DMS153 treated with DMSO at 0.1 percent for 48 hours (cell line): ENCODE measurements around the gene CRTC1.
"Not testable (repeated sequence)": the region's sequence is repeated elsewhere in the genome, so short reads cannot be mapped to it uniquely, and the experiment has no call there.

Experiments used
- DNase-seq: peaks from one replicate; lab custom pipeline; 2025; ENCODE audit not compliant: unreplicated experiment; lab: John Stamatoyannopoulos, UW

Gene CRTC1

GRCh38 chr19:18668744-18669523, 14.5 kb upstream of the CRTC1 start:
- DNase-seq: no peak

- no peak for DNase-seq
Observed at GRCh38 chr19:18669524-18669817, 14.0 kb upstream of the CRTC1 start.

- DNase-seq: no peak
Observed at GRCh38 chr19:18669883-18670282, 13.6 kb upstream of the CRTC1 start.

- no peak for DNase-seq
Observed at GRCh38 chr19:18670312-18670711, 13.2 kb upstream of the CRTC1 start.

- no peak for DNase-seq
Observed at GRCh38 chr19:18671303-18672043, 12.0 kb upstream of the CRTC1 start.

GRCh38 chr19:18672044-18672451, 11.4 kb upstream of the CRTC1 start:
- no peak for DNase-seq

- no peak for DNase-seq
Observed at GRCh38 chr19:18672606-18673337, 10.7 kb upstream of the CRTC1 start.

GRCh38 chr19:18674616-18675015, 8.9 kb upstream of the CRTC1 start:
- DNase-seq: no peak

- DNase-seq: no peak
Observed at GRCh38 chr19:18675779-18676178, 7.7 kb upstream of the CRTC1 start.

GRCh38 chr19:18676692-18677091, 6.8 kb upstream of the CRTC1 start:
- DNase-seq: no peak

GRCh38 chr19:18677156-18677555, 6.3 kb upstream of the CRTC1 start:
- DNase-seq: no peak

GRCh38 chr19:18680148-18680547, 3.3 kb upstream of the CRTC1 start:
- not testable (repeated sequence) for DNase-seq

GRCh38 chr19:18682807-18683108, 722 bp upstream of the CRTC1 start:
- DNase-seq: no peak

- DNase-seq: no peak
Observed at GRCh38 chr19:18683958-18684641, 620 bp downstream of the CRTC1 start.

GRCh38 chr19:18684642-18684993, 1.1 kb downstream of the CRTC1 start:
- DNase-seq: no peak

- DNase-seq: no peak
Observed at GRCh38 chr19:18685597-18686190, 2.2 kb downstream of the CRTC1 start.

GRCh38 chr19:18687740-18688465, 4.4 kb downstream of the CRTC1 start:
- DNase-seq: no peak

GRCh38 chr19:18696023-18696422, 12.5 kb downstream of the CRTC1 start:
- peak; percentile 27 for DNase-seq

- DNase-seq: peak; percentile 54
Observed at GRCh38 chr19:18697680-18698079, 14.2 kb downstream of the CRTC1 start.

- no peak for DNase-seq
Observed at GRCh38 chr19:18698321-18699167, 15.1 kb downstream of the CRTC1 start.
